Progenitor cell of endocrine pancreas (in vitro differentiated cells): ENCODE measurements around the gene PAX5. TPM values are rescaled to one million over a fixed set of nuclear protein-coding genes. Genes with fewer than 3 reads are reported as not detected.

Experiments
- DNase-seq: peaks from one replicate; pipeline ENCODE4 v3.0.0; 2021; ENCODE audit warnings: low spot score; ENCODE audit not compliant: unreplicated experiment
- H3K27ac Mint-ChIP-seq: 2 replicates; pipeline ENCODE4 v1.8.0; 2021; ENCODE audit warnings: mild to moderate bottlenecking, moderate library complexity, mixed read lengths
- H3K27me3 Mint-ChIP-seq: 2 replicates; pipeline ENCODE4 v1.8.0; 2021; ENCODE audit warnings: mixed read lengths
- H3K36me3 Mint-ChIP-seq: 2 replicates; pipeline ENCODE4 v1.8.0; 2022; ENCODE audit warnings: mixed read lengths; ENCODE audit not compliant: insufficient read depth
- H3K4me1 Mint-ChIP-seq: 2 replicates; pipeline ENCODE4 v1.8.0; 2021; ENCODE audit warnings: low read depth, mixed read lengths
- H3K4me3 Mint-ChIP-seq: 2 replicates; pipeline ENCODE4 v1.8.0; 2021; ENCODE audit warnings: low read depth, mild to moderate bottlenecking, moderate library complexity, mixed read lengths
- H3K9me3 Mint-ChIP-seq: 2 replicates; pipeline ENCODE4 v1.8.0; 2021; ENCODE audit warnings: low read depth, mixed read lengths
- total RNA-seq: library from RNA; stranded (reverse); gene quantifications from 2 replicates; pipeline ENCODE4 v1.2.1, GENCODE V29; 2021
- TF ChIP-seq, protein P1 (sequence below): fragments of 200-600 bp; sonication (generic); IDR thresholded peaks from one replicate; pipeline ENCODE4 v1.5.0; 2021; ENCODE audit warnings: antibody characterized with exemption, mild to moderate bottlenecking; ENCODE audit not compliant: unreplicated experiment

The PAX5 gene
- total RNA-seq, 1 donor from 2014 or later, result not detected

GRCh38 chr9:36897478-36897877, 136.6 kb downstream of the PAX5 start:
- Mint-ChIP-seq H3K27ac (no peak overlapping the region), H3K36me3 (no peaks in the 10 kb centered on the region), H3K27me3 (peaks cover 91% of the 10 kb centered on the region), H3K4me3 (no peak overlapping the region), H3K4me1 (no peaks in the 10 kb centered on the region), H3K9me3 (no peaks in the 10 kb centered on the region)
- TF ChIP-seq, protein P1, sequence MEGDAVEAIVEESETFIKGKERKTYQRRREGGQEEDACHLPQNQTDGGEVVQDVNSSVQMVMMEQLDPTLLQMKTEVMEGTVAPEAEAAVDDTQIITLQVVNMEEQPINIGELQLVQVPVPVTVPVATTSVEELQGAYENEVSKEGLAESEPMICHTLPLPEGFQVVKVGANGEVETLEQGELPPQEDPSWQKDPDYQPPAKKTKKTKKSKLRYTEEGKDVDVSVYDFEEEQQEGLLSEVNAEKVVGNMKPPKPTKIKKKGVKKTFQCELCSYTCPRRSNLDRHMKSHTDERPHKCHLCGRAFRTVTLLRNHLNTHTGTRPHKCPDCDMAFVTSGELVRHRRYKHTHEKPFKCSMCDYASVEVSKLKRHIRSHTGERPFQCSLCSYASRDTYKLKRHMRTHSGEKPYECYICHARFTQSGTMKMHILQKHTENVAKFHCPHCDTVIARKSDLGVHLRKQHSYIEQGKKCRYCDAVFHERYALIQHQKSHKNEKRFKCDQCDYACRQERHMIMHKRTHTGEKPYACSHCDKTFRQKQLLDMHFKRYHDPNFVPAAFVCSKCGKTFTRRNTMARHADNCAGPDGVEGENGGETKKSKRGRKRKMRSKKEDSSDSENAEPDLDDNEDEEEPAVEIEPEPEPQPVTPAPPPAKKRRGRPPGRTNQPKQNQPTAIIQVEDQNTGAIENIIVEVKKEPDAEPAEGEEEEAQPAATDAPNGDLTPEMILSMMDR, result no peak
- no peak for DNase-seq

GRCh38 chr9:36897019-36897418, 137.0 kb downstream of the PAX5 start:
- DNase-seq, result no peak
- Mint-ChIP-seq H3K27me3 (peaks cover 91% of the 10 kb centered on the region), H3K4me3 (no peak overlapping the region), H3K4me1 (no peaks in the 10 kb centered on the region), H3K27ac (no peak overlapping the region), H3K9me3 (no peaks in the 10 kb centered on the region), H3K36me3 (no peaks in the 10 kb centered on the region)
- TF ChIP-seq, protein P1, result no peak

GRCh38 chr9:36896296-36896695, 137.8 kb downstream of the PAX5 start:
- Mint-ChIP-seq H3K27me3 (peaks cover 91% of the 10 kb centered on the region), H3K9me3 (no peaks in the 10 kb centered on the region), H3K27ac (no peak overlapping the region), H3K36me3 (no peaks in the 10 kb centered on the region), H3K4me3 (no peak overlapping the region), H3K4me1 (peaks cover 4% of the 10 kb centered on the region)
- TF ChIP-seq, protein P1, result no peak
- no peak for DNase-seq

DNA sequence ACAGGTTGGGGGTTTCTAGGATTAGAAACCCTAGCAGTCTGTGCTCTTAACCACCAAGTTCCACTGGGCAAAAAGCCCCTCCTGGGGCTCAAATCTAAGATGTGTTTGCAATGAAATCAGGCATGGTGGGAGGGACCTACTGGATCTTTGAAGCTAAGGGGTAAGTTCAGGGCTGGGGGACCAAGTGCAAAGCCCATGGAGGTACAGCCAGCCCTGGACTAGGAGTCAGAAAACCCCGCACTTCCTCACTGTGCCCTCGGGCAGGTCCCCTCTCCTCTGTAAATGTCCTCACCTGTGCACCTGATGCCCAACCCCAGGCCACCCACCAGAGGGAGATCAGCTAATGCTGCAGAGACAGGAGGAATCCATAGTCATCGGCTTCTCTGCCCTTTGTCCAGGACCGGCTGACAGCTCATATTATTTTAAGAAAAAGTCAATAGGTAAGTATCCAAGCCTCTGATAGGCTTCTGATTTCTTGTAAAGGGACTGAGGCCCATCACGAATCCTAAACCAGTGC, 138.3 kb downstream of the PAX5 start:
- Mint-ChIP-seq H3K4me1 (peaks cover 4% of the 10 kb centered on the region), H3K9me3 (no peaks in the 10 kb centered on the region), H3K27me3 (peaks cover 90% of the 10 kb centered on the region), H3K36me3 (no peaks in the 10 kb centered on the region), H3K27ac (no peak overlapping the region), H3K4me3 (no peak overlapping the region)
- DNase-seq, result no peak
- TF ChIP-seq, protein P1, result no peak

DNA sequence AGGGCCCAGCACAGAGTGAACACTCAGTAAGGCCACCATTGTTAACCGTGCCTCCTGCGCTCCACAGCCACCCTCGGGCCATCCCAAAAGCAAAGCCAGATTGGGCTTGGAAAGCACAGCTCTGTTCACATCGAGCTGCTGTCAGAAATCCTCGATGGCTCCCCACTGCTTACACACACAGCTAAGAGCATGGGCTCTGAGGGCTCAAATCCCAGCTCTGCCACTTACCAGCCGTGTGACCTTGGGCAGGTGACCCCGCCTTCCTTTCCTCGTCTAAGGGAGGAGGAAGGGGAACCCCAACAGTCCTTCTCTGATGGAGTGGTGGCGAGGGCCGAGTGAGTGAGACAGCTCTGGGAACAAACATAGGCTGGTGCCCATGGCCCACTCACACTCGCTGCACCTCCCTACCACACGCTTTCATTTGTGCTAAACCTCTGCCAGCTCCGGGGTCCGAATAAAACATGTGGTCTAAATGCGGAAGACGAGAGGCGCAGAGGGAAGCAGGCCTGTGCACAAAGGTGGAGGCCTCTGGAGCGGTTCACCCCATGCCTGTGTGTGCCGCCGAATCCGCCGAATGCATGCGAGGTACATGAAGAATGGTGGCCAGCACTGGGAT, 139.3 kb downstream of the PAX5 start:
- H3K27me3 Mint-ChIP-seq, result peaks cover 91% of the 10 kb centered on the region
- no peak for DNase-seq

More for the DNA sequence above, 139.3 kb downstream of the PAX5 start:
- Mint-ChIP-seq H3K4me3 (no peak overlapping the region), H3K9me3 (no peaks in the 10 kb centered on the region), H3K4me1 (peaks cover 4% of the 10 kb centered on the region), H3K27ac (no peak overlapping the region), H3K36me3 (no peaks in the 10 kb centered on the region)
- TF ChIP-seq, protein P1, result no peak
